K562 (cell line): ENCODE data around the gene ARMC12. TPM values are rescaled to one million over a fixed set of nuclear protein-coding genes. Genes with fewer than 3 reads are reported as not detected.

Experiments used
- ARNT ChIP-seq, 2 experiments: fragments of 450-650 bp; IDR thresholded peaks; 2 replicates each; pipeline ENCODE4 v1.6.1; 2016; ENCODE audit warnings: mild to moderate bottlenecking in 1 of 2
- EGR1 ChIP-seq: fragments of 450-650 bp; conservative IDR thresholded peaks from 2 replicates; pipeline ENCODE4 v1.6.1; 2017; ENCODE audit warnings: mild to moderate bottlenecking
- HDAC6 ChIP-seq: IDR thresholded peaks from 2 replicates; pipeline ENCODE4 v1.6.1; 2012; ENCODE audit warnings: low read depth, mild to moderate bottlenecking, control low read depth, inconsistent platforms, low read length, moderate library complexity
- HIVEP1 ChIP-seq: fragments of 250-450 bp; sonication (Bioruptor Pico); IDR thresholded peaks from 2 replicates; pipeline ENCODE4 v1.4.0; 2020; ENCODE audit warnings: mild to moderate bottlenecking
- HLTF ChIP-seq: fragments of 450-650 bp; IDR thresholded peaks from 2 replicates; pipeline ENCODE4 v1.6.1; 2016
- MAFG ChIP-seq: fragments of 450-650 bp; conservative IDR thresholded peaks from 2 replicates; pipeline ENCODE4 v1.6.1; 2016; ENCODE audit warnings: missing genetic modification characterization, missing compliant biosample characterization
- MCM7 ChIP-seq, 2 experiments: fragments of 450-650 bp; IDR thresholded peaks; 2 replicates each; pipeline ENCODE4 v1.6.1; 2016 to 2018
- NCOA4 ChIP-seq: fragments of 450-650 bp; IDR thresholded peaks from 2 replicates; pipeline ENCODE4 v1.6.1; 2018; ENCODE audit warnings: mild to moderate bottlenecking; ENCODE audit not compliant: partially characterized antibody
- PTBP1 ChIP-seq: fragments of 200-400 bp; formaldehyde crosslinking; IDR thresholded peaks from 2 replicates; pipeline ENCODE4 v1.6.1; 2017; ENCODE audit warnings: low read depth, low read length
- RAD21 ChIP-seq, 2 experiments: fragments of 250-450 bp in 1 of 2; fragments of 450-650 bp in 1 of 2; sonication (Bioruptor Pico) in 1 of 2; formaldehyde crosslinking in 1 of 2; IDR thresholded peaks in 1 of 2; conservative IDR thresholded peaks in 1 of 2; 2 replicates each; pipeline versions ENCODE4 v1.4.0 to v1.8.0; 2020 to 2022; ENCODE audit warnings: mild to moderate bottlenecking in 2 of 2, moderate library complexity in 1 of 2
- SMARCE1 ChIP-seq: fragments of 450-650 bp; IDR thresholded peaks from 2 replicates; pipeline ENCODE4 v1.7.1; 2016; ENCODE audit warnings: mild to moderate bottlenecking
- U2AF2 ChIP-seq: fragments of 200-400 bp; formaldehyde crosslinking; optimal IDR thresholded peaks from 2 replicates; pipeline ENCODE3; 2017; ENCODE audit warnings: low read depth, mild to moderate bottlenecking, low read length
- ZNF174 ChIP-seq: fragments of 250-450 bp; sonication (Bioruptor Pico); IDR thresholded peaks from 2 replicates; pipeline ENCODE4 v1.4.0; 2020; ENCODE audit warnings: mild to moderate bottlenecking
- polyA plus RNA-seq, 8 experiments: library from polyadenylated mRNA; depleted of rRNA in 4 of 8; stranded (reverse) in 5 of 8; unstranded in 3 of 8; fragments of >200 nt; fragmentation: Nextera tagmentation in 2 of 8; fragmentation: Illumina TruSeq in 1 of 8; extraction: Ambion mirVana in 2 of 8; extraction: Trizol in 1 of 8; gene quantifications; 2 replicates each; pipeline versions ENCODE4 v1.2.1 to v1.2.3, GENCODE V29; 2011 to 2014; ENCODE audit warnings: inconsistent platforms in 1 of 8, missing spikeins in 1 of 8
- total RNA-seq, 7 experiments: library from RNA; depleted of rRNA in 6 of 7; stranded (reverse); fragments of >200 nt in 6 of 7; fragmentation: Illumina TruSeq in 2 of 7; extraction: Trizol in 2 of 7; gene quantifications; 2 replicates each; pipeline versions ENCODE4 v1.2.1 to v1.2.3, GENCODE V29; 2011 to 2021; ENCODE audit warnings: low replicate concordance in 1 of 7
- TF ChIP-seq, protein P1 (sequence below), 2 experiments: fragments of 450-650 bp; IDR thresholded peaks; 2 replicates each; pipeline ENCODE4 v1.6.1; 2016; ENCODE audit warnings: mild to moderate bottlenecking in 2 of 2, borderline replicate concordance in 1 of 2, low read depth in 1 of 2, moderate library complexity in 1 of 2
- TF ChIP-seq, protein P2 (sequence below): fragments of 450-650 bp; IDR thresholded peaks from 2 replicates; pipeline ENCODE4 v1.6.1; 2016; ENCODE audit warnings: antibody characterized with exemption
- TF ChIP-seq, protein P3 (sequence below): fragments of 250-450 bp; sonication (Bioruptor Pico); IDR thresholded peaks from 2 replicates; pipeline ENCODE4 v1.4.0; 2020; ENCODE audit warnings: mild to moderate bottlenecking
- TF ChIP-seq, protein P4 (sequence below): fragments of 450-650 bp; IDR thresholded peaks from 2 replicates; pipeline ENCODE4 v1.7.0; 2016; ENCODE audit warnings: borderline replicate concordance

The ARMC12 gene
- total and polyA plus RNA-seq, 9 of the 15 experiments (the other 6 are each of a cell fraction or from before 2014, with no cell fraction given), result 0.09 to 0.58 (median 0.31) TPM; not detected in 3

DNA sequence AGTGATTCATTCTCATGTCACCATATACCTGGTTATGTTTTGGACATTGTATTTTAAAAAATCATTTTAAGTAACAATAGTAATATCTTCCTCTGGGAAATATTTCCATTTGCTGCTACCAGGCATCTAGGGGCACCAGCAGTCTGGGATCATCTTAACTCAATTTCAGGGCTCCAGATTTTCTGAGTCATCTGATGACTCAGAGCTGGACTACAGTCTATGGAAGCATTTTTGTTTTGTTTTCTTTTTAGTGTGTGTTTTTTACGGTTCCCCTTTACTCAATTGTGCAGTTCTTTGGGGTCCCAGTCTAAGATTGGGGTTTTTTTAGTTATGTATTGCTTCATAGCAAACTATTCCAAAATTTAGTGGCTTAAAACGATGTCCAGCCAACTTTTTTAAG is 42.4 kb upstream of the ARMC12 start (continued):
- TF ChIP-seq, protein P1, sequence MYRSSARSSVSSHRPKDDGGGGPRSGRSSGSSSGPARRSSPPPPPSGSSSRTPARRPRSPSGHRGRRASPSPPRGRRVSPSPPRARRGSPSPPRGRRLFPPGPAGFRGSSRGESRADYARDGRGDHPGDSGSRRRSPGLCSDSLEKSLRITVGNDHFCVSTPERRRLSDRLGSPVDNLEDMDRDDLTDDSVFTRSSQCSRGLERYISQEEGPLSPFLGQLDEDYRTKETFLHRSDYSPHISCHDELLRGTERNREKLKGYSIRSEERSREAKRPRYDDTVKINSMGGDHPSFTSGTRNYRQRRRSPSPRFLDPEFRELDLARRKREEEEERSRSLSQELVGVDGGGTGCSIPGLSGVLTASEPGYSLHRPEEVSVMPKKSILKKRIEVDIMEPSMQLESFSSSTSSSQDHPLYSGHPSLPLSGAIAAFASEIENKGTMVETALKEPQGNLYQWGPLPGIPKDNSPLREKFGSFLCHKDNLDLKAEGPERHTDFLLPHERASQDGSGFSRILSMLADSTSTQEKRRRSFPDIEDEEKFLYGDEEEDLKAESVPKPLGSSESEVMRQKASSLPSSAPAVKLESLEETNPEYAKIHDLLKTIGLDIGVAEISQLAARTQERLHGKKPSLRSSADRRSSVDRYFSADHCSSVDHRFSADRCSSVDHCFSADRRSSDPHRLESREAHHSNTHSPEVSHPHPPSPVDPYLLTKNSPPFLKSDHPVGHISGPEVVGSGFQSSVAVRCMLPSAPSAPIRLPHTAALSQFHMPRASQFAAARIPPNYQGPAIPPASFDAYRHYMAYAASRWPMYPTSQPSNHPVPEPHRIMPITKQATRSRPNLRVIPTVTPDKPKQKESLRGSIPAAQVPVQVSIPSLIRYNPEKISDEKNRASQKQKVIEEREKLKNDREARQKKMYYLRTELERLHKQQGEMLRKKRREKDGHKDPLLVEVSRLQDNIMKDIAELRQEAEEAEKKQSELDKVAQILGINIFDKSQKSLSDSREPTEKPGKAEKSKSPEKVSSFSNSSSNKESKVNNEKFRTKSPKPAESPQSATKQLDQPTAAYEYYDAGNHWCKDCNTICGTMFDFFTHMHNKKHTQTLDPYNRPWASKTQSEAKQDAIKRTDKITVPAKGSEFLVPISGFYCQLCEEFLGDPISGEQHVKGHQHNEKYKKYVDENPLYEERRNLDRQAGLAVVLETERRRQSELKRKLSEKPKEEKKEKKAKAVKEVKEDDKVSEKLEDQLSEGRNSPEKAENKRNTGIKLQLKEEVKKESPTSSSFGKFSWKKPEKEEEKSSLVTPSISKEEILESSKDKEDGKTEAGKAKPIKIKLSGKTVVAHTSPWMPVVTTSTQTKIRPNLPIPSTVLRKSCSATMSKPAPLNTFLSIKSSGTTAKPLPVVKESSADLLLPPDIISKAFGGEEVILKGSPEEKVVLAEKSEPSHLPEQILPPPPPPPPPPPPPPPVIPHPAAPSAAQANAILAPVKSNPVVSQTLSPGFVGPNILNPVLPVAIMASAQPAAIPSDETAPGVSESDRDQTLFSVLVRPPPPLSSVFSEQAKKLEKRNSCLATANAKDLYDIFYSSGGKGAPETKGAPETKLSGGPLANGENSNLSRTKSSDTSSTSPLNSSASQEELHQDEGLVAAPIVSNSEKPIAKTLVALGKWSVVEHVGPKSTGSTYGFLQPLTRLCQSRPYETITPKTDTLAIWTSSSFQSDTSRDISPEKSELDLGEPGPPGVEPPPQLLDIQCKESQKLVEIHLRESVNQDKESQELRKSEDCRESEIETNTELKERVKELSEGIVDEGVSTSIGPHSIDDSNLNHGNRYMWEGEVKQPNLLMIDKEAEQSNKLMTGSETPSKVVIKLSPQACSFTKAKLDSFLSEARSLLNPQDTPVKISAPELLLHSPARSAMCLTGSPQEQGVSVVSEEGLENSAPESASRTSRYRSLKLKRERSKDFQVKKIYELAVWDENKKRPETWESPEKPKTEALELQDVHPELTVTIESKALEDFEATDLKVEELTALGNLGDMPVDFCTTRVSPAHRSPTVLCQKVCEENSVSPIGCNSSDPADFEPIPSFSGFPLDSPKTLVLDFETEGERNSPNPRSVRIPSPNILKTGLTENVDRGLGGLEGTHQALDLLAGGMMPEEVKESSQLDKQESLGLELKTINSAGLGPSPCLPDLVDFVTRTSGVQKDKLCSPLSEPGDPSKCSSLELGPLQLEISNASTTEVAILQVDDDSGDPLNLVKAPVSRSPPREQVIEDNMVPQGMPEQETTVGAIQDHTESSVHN (IDR thresholded peaks at IDR 0.05; ENCODE audit: borderline replicate concordance in 1 of 2, low read depth in 1 of 2), result no peak
- TF ChIP-seq HDAC6, result no peak
- TF ChIP-seq NCOA4, result no peak
- TF ChIP-seq, protein P2, sequence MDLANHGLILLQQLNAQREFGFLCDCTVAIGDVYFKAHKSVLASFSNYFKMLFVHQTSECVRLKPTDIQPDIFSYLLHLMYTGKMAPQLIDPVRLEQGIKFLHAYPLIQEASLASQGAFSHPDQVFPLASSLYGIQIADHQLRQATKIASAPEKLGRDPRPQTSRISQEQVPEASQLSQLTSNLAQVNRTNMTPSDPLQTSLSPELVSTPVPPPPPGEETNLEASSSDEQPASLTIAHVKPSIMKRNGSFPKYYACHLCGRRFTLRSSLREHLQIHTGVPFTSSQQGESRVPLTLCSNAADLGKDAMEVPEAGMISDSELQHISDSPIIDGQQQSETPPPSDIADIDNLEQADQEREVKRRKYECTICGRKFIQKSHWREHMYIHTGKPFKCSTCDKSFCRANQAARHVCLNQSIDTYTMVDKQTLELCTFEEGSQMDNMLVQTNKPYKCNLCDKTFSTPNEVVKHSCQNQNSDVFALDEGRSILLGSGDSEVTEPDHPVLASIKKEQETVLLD, result no peak
- TF ChIP-seq PTBP1, result no peak
- TF ChIP-seq HLTF, result no peak
- TF ChIP-seq, protein P3, sequence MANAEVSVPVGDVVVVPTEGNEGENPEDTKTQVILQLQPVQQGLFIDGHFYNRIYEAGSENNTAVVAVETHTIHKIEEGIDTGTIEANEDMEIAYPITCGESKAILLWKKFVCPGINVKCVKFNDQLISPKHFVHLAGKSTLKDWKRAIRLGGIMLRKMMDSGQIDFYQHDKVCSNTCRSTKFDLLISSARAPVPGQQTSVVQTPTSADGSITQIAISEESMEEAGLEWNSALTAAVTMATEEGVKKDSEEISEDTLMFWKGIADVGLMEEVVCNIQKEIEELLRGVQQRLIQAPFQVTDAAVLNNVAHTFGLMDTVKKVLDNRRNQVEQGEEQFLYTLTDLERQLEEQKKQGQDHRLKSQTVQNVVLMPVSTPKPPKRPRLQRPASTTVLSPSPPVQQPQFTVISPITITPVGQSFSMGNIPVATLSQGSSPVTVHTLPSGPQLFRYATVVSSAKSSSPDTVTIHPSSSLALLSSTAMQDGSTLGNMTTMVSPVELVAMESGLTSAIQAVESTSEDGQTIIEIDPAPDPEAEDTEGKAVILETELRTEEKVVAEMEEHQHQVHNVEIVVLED (CRISPR knock-in tag), result no peak
- TF ChIP-seq ARNT (IDR thresholded peaks at IDR 0.05), result peak; percentile 58 to 73; a peak in 1 of 4 replicates
- peak; percentile 85 for TF ChIP-seq SMARCE1
- TF ChIP-seq RAD21 (CRISPR knock-in tag; conservative IDR thresholded peaks at IDR 0.05 in 1 of 2, IDR thresholded peaks at IDR 0.05 in 1 of 2), result no peak
- TF ChIP-seq MCM7 (IDR thresholded peaks at IDR 0.05), result no peak
- TF ChIP-seq HIVEP1 (CRISPR knock-in tag), result no peak
- TF ChIP-seq U2AF2, result no peak
- no peak for TF ChIP-seq EGR1
- TF ChIP-seq MAFG (tag), result peak; percentile 48
- TF ChIP-seq ZNF174 (CRISPR knock-in tag), result no peak
- TF ChIP-seq, protein P4, sequence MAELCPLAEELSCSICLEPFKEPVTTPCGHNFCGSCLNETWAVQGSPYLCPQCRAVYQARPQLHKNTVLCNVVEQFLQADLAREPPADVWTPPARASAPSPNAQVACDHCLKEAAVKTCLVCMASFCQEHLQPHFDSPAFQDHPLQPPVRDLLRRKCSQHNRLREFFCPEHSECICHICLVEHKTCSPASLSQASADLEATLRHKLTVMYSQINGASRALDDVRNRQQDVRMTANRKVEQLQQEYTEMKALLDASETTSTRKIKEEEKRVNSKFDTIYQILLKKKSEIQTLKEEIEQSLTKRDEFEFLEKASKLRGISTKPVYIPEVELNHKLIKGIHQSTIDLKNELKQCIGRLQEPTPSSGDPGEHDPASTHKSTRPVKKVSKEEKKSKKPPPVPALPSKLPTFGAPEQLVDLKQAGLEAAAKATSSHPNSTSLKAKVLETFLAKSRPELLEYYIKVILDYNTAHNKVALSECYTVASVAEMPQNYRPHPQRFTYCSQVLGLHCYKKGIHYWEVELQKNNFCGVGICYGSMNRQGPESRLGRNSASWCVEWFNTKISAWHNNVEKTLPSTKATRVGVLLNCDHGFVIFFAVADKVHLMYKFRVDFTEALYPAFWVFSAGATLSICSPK, result no peak
